A673 (cell line): Measurements from ENCODE around the gene OSBP2. TPM values are rescaled to one million over a fixed set of nuclear protein-coding genes. Genes with fewer than 3 reads are reported as not detected.

Experiments
- BruUV-seq: library from RNA; stranded (reverse); fragments of 400-500 nt; replicated peaks from 2 replicates; lab custom pipeline; 2021; lab: Mats Ljungman, UMichigan
- CTCF ChIA-PET: fragments of 300-600 bp; sonication (Branson Sonifier 250); formaldehyde crosslinking; loops from one replicate; lab custom pipeline; 2022; ENCODE audit warnings: antibody characterized with exemption; lab: Charles Lee
- POLR2A ChIA-PET: fragments of 300-600 bp; sonication (Branson Sonifier 250); formaldehyde crosslinking; loops from one replicate; lab custom pipeline; 2022; ENCODE audit warnings: antibody characterized with exemption; ENCODE audit not compliant: low non-redundant PET; lab: Charles Lee
- DNase-seq: peaks from one replicate; pipeline ENCODE4 v3.0.0-alpha.2; 2015; ENCODE audit warnings: low spot score
- H3K27ac ChIP-seq: fragments of 200-600 bp; sonication (generic); 2 replicates; pipeline ENCODE4 v1.5.1; 2016; ENCODE audit warnings: mixed run types, low read depth, mild to moderate bottlenecking, mixed read lengths, antibody characterized with exemption, low read length; ENCODE audit not compliant: poor library complexity, severe bottlenecking
- H3K27me3 ChIP-seq: fragments of 200-600 bp; sonication (generic); replicated peaks from 2 replicates; pipeline ENCODE4 v1.6.1; 2017; ENCODE audit warnings: mixed run types, low read depth, mild to moderate bottlenecking, mixed read lengths, antibody characterized with exemption, low read length; ENCODE audit not compliant: insufficient read depth, poor library complexity
- H3K36me3 ChIP-seq: fragments of 200-600 bp; sonication (generic); 2 replicates; pipeline ENCODE4 v1.6.1; 2016; ENCODE audit warnings: mixed run types, mild to moderate bottlenecking, mixed read lengths, antibody characterized with exemption, low read length; ENCODE audit not compliant: insufficient read depth, poor library complexity, severe bottlenecking
- H3K4me1 ChIP-seq: fragments of 200-600 bp; sonication (generic); 2 replicates; pipeline ENCODE4 v1.6.1; 2017; ENCODE audit warnings: mixed run types, mild to moderate bottlenecking, mixed read lengths, antibody characterized with exemption, low read length; ENCODE audit not compliant: insufficient read depth, poor library complexity, severe bottlenecking
- H3K4me3 ChIP-seq: fragments of 200-600 bp; sonication (generic); 2 replicates; pipeline ENCODE4 v1.5.1; 2016; ENCODE audit warnings: low read depth, mixed run types, mild to moderate bottlenecking, mixed read lengths, low read length; ENCODE audit not compliant: poor library complexity, severe bottlenecking
- H3K9me3 ChIP-seq: fragments of 200-600 bp; sonication (generic); 2 replicates; pipeline ENCODE4 v1.6.1; 2016; ENCODE audit warnings: mixed run types, low read depth, mild to moderate bottlenecking, mixed read lengths, antibody characterized with exemption, low read length; ENCODE audit not compliant: poor library complexity, severe bottlenecking
- CTCF ChIP-seq: fragments of 300-800, 200-600 bp; sonication (generic); conservative IDR thresholded peaks from 2 replicates; pipeline ENCODE4 v1.5.1; 2017; ENCODE audit warnings: low read depth, mild to moderate bottlenecking, antibody characterized with exemption, low read length, moderate library complexity, mixed read lengths
- EZH2 ChIP-seq: fragments of 200-600 bp; sonication (generic); IDR thresholded peaks from 2 replicates; pipeline ENCODE4 v1.6.1; 2017; ENCODE audit warnings: borderline replicate concordance, low read depth, mild to moderate bottlenecking, mixed read lengths, antibody characterized with exemption, low read length; ENCODE audit not compliant: poor library complexity, severe bottlenecking
- intact Hi-C: fragments of 100-400 bp; cut with micrococcal nuclease; formaldehyde crosslinking; loops from one replicate; pipeline ENCODE4 v1.10.0; 2022; ENCODE audit not compliant: unreplicated experiment
- total RNA-seq: library from RNA; stranded (reverse); gene quantifications from 2 replicates; pipeline ENCODE4 v1.2.3, GENCODE V29; 2021

Gene OSBP2
- total RNA-seq, 1 experiment from 2014 or later: 1.8 TPM

DNA sequence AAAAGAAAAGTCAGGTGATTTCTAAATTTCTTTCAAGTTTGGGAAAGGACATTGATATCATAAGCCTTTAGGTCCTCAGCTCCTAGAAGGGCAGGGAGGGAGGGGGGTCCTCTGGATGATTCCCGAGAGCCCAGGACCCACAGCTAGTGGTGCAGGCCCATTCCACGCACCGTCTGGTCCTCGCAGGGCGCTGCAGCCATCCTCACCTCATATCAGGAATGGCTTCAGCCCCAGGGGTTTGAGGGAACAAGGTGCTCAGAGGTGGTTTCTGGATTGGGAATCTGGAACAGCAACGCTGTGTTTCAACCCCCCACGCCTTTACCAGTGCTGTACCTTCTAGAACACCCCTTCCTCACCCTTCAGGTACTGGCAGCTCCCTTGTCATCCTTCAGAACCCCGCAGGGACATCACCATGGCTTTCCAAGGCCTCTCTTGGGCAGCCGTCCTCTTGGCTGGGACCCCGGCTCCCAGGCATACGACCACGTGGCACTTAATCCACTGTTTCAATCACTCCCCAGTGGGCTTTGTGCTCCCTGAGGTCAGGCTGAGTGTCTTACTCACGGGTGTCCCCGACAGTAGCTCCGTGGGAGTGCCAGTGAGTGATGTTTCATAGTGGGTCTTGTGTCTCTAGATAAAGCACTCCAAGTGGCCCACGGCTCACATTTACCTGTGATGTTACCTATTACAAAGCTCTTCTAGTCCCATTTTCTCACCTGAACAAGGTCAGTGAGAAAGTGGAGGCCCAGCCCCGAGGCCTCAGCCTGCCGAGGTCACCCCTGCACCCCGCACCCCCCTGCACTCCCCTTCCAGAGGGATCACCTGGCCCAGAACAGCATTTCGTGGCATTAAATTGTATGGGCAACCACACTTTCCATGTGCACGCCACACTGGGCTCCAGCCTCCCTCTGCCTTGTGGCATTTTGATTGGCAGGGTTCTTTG lies 180.0 kb downstream of the OSBP2 start:
- Histone ChIP-seq H3K4me3 (no peak overlapping the region), H3K27ac (no peak overlapping the region), H3K27me3 (no peaks in the 10 kb centered on the region), H3K4me1 (peaks cover 11% of the 10 kb centered on the region), H3K9me3 (no peaks in the 10 kb centered on the region), H3K36me3 (no peaks in the 10 kb centered on the region)
- DNase-seq: no peak
- TF ChIP-seq CTCF (no peak), EZH2 (no peak)
- intact Hi-C loops: no loop called here
- POLR2A ChIA-PET: no interaction called here
- no TSS peak for BruUV-seq
- CTCF ChIA-PET: interaction anchor here (0.6 kb wide), 1 partner anchor 472 kb away, joined by 8 read pairs; the partner anchor contains the start of gene PATZ1

DNA sequence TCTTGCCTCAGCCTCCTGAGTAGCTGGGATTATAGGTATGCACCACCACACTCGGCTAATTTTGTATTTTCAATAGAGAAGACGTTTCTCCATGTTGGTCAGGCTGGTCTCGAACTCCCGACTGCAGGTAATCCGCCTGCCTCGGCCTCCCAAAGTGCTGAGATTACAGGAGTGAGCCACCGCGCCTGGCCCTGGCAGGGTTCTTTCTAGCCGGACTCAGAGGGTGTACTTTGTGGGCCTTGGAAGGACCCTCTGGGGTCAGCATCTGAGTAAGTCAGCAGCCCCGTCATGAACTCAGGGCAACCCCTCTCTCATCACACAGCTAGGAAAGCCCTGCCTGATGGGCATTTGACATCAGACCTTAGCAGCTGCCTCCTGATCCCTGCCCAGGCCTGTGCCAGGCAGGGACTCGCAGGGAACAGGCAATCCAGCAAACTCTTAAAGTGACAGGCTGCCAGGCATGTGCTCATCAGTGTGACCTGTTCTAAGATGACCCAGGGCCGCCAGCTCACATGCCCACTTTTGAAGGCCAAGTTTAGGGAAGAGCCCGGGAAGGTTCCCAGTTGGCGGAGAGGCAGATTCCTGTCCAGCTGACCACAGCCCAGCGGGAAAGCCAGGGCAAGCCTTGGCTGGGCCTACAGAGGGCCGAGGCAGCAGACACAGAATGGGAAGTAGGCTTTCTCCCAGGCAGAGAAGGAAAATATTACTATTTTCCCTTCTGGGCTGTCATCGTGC lies 181.0 kb downstream of the OSBP2 start:
- no peak overlapping the region for H3K4me3 ChIP-seq
- H3K27me3 ChIP-seq: no peaks in the 10 kb centered on the region
- ChIA-PET POLR2A (no interaction called here), CTCF (no interaction called here)
- no peak for TF ChIP-seq CTCF
- TF ChIP-seq EZH2: no peak
- BruUV-seq: no TSS peak
- no peak overlapping the region for H3K27ac ChIP-seq
- no peak for DNase-seq
- intact Hi-C loops: no loop called here
- no peaks in the 10 kb centered on the region for H3K9me3 ChIP-seq
- H3K36me3 ChIP-seq: no peaks in the 10 kb centered on the region
- H3K4me1 ChIP-seq: peaks cover 11% of the 10 kb centered on the region

DNA sequence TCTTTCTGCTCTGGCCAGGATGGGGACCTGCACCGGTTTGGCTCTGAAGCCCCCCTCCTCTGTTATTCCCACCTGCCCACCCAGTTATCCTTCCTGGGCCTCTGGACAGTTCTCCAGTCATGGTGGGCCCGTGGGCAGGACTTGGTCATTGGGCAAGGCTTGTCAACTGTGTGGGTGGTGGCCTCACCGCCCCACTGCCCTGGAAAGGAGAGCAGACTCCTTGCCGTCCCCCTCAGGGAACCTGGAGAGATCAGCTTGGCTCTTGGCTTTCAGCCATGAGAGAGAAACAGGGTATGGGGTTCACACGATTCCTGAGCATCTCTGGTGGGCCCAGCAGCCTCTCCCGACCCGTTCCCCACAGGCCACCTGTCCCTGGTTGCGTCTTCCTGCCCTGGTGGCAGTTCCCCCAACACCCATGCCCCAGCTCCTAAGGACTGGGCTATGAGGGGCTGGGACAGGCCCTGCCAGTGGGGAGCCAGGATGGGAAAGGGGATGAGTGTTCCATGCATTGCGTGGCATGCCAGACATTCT lies 181.6 kb downstream of the OSBP2 start:
- Histone ChIP-seq H3K27ac (no peak overlapping the region), H3K4me1 (peaks cover 15% of the 10 kb centered on the region), H3K27me3 (no peaks in the 10 kb centered on the region), H3K4me3 (no peak overlapping the region), H3K36me3 (no peaks in the 10 kb centered on the region), H3K9me3 (no peaks in the 10 kb centered on the region)
- TF ChIP-seq EZH2 (no peak), CTCF (no peak)
- intact Hi-C loops: no loop called here
- ChIA-PET POLR2A (no interaction called here), CTCF (no interaction called here)
- no TSS peak for BruUV-seq
- DNase-seq: no peak
